MCF 10A (cell line): ENCODE results near the gene XIRP1. TPM values are rescaled to one million over a fixed set of nuclear protein-coding genes. Genes with fewer than 3 reads are reported as not detected.

ENCODE experiments used
- Bru-seq: library from RNA; stranded (reverse); fragments of 400-500 nt; gene quantifications from one replicate; lab custom pipeline; 2021; lab: Mats Ljungman, UMichigan
- BruChase-seq, 2 experiments: library from RNA; stranded (reverse); fragments of 400-500 nt; gene quantifications; one replicate each; lab custom pipeline; 2021; lab: Mats Ljungman, UMichigan
- BruUV-seq: library from RNA; stranded (reverse); fragments of 400-500 nt; replicated peaks from 2 replicates; lab custom pipeline; 2021; lab: Mats Ljungman, UMichigan
- CTCF ChIA-PET: fragments of 300-600 bp; sonication (Branson Sonifier 250); formaldehyde crosslinking; extraction: SDS; loops from one replicate; lab custom pipeline; 2021; ENCODE audit warnings: antibody characterized with exemption, inconsistent platforms; lab: Yijun Ruan, JAX
- POLR2A ChIA-PET: fragments of 300-600, 350-650 bp; sonication (Branson Sonifier 250); formaldehyde crosslinking; extraction: SDS; loops from one replicate; lab custom pipeline; 2020; ENCODE audit warnings: antibody characterized with exemption, inconsistent platforms; lab: Yijun Ruan, JAX
- DNase-seq: peaks from one replicate; pipeline ENCODE4 v3.0.0-alpha.2; 2018; ENCODE audit not compliant: unreplicated experiment
- H3K27ac Mint-ChIP-seq: one replicate; pipeline ENCODE4 v1.8.0; 2022; ENCODE audit warnings: mild to moderate bottlenecking, low read depth, mixed read lengths; ENCODE audit not compliant: unreplicated experiment
- H3K27me3 Mint-ChIP-seq: one replicate; pipeline ENCODE4 v1.8.0; 2022; ENCODE audit warnings: mixed read lengths; ENCODE audit not compliant: insufficient read depth, unreplicated experiment
- H3K36me3 Mint-ChIP-seq: one replicate; pipeline ENCODE4 v1.8.0; 2022; ENCODE audit warnings: mild to moderate bottlenecking, moderate library complexity, mixed read lengths; ENCODE audit not compliant: insufficient read depth, unreplicated experiment
- H3K4me1 Mint-ChIP-seq: one replicate; pipeline ENCODE4 v1.8.0; 2022; ENCODE audit warnings: mixed read lengths; ENCODE audit not compliant: insufficient read depth, unreplicated experiment
- H3K4me3 Mint-ChIP-seq: one replicate; pipeline ENCODE4 v1.8.0; 2022; ENCODE audit warnings: mild to moderate bottlenecking, moderate library complexity, mixed read lengths; ENCODE audit not compliant: unreplicated experiment
- H3K9me3 Mint-ChIP-seq: one replicate; pipeline ENCODE4 v1.8.0; 2022; ENCODE audit warnings: mixed read lengths; ENCODE audit not compliant: unreplicated experiment
- CTCF ChIP-seq: fragments of 200-600 bp; IDR thresholded peaks from one replicate; pipeline ENCODE4 v1.8.0; 2022; ENCODE audit warnings: antibody characterized with exemption, mild to moderate bottlenecking; ENCODE audit not compliant: unreplicated experiment
- intact Hi-C: fragments of 100-400 bp; cut with micrococcal nuclease; formaldehyde crosslinking; loops from 2 replicates; pipeline ENCODE4 v1.14.1; 2022
- long read RNA-seq: library from polyadenylated mRNA; stranded (forward); transcript quantifications from one replicate; pipeline ENCODE4 v2.0.0, GENCODE V29; 2022
- total RNA-seq: library from RNA; stranded (reverse); gene quantifications from 2 replicates; pipeline ENCODE4 v1.2.3, GENCODE V29; 2022

Gene XIRP1
- total RNA-seq (not detected in 2 replicates), Bru-seq, nascent RNA (not detected), BruChase-seq, experiment 1, labeled RNA remaining after a 6-hour chase (not detected), BruChase-seq, experiment 2, labeled RNA remaining after a 2-hour chase (not detected)
- long read RNA-seq = 0 reads

- H3K9me3 Mint-ChIP-seq = no peaks in the 10 kb centered on the region
- peaks cover 3% of the 10 kb centered on the region for H3K36me3 Mint-ChIP-seq
- BruUV-seq = no TSS peak
- no peak for DNase-seq
- peaks cover 17% of the 10 kb centered on the region for H3K27me3 Mint-ChIP-seq
- H3K4me1 Mint-ChIP-seq = peaks cover 13% of the 10 kb centered on the region
- CTCF ChIA-PET = interaction anchor here (0.6 to 16.1 kb wide), 11 partner anchors 8 to 669 kb away, joined by 3 to 477 read pairs (median 3); no protein-coding TSS in a partner anchor
- TF ChIP-seq CTCF = no peak
- intact Hi-C loops = no loop called here
- H3K27ac Mint-ChIP-seq = no peak within 1 kb of the TSS
- POLR2A ChIA-PET = interaction anchor here (1.2 kb wide), 1 partner anchor 185 kb away, joined by 3 read pairs; no protein-coding TSS in a partner anchor
- H3K4me3 Mint-ChIP-seq = no peak within 1 kb of the TSS
Observed at GRCh38 chr3:39192490-39193092, at the start of gene XIRP1. Gene XIRP1 (minus strand): TSS chr3:39192595. CDS start chr3:39189445, 3,150 bp downstream.

GRCh38 chr3:39241561-39241960, 49.2 kb upstream of the XIRP1 start:
- H3K36me3 Mint-ChIP-seq = no peaks in the 10 kb centered on the region
- no peak for TF ChIP-seq CTCF
- CTCF ChIA-PET = interaction anchor here (0.9 to 1.6 kb wide), 4 partner anchors 47 to 115 kb away, joined by 3 to 8 read pairs (median 6); no protein-coding TSS in a partner anchor

GRCh38 chr3:39237027-39237426, 44.6 kb upstream of the XIRP1 start:
- intact Hi-C loops = no loop called here
- Mint-ChIP-seq H3K27me3 (peaks cover 69% of the 10 kb centered on the region), H3K27ac (no peak overlapping the region), H3K4me1 (no peaks in the 10 kb centered on the region), H3K9me3 (no peaks in the 10 kb centered on the region), H3K36me3 (no peaks in the 10 kb centered on the region), H3K4me3 (no peak overlapping the region)
- DNase-seq = no peak
- POLR2A ChIA-PET = interaction anchor here (1.4 kb wide), 1 partner anchor 11 kb away, joined by 3 read pairs; no protein-coding TSS in a partner anchor
- BruUV-seq = no TSS peak
- TF ChIP-seq CTCF = no peak
- CTCF ChIA-PET = interaction anchor here (0.7 to 1.6 kb wide), 4 partner anchors 24 to 1497 kb away, joined by 3 to 7 read pairs (median 3); no protein-coding TSS in a partner anchor

More at GRCh38 chr3:39241561-39241960, 49.2 kb upstream of the XIRP1 start:
- DNase-seq = no peak
- intact Hi-C loops = no loop called here
- Mint-ChIP-seq H3K27ac (no peak overlapping the region), H3K27me3 (peaks cover 50% of the 10 kb centered on the region), H3K9me3 (no peaks in the 10 kb centered on the region), H3K4me3 (no peak overlapping the region), H3K4me1 (peaks cover 6% of the 10 kb centered on the region)
- POLR2A ChIA-PET = no interaction called here
- BruUV-seq = no TSS peak

- H3K4me1 Mint-ChIP-seq = no peaks in the 10 kb centered on the region
- no peak overlapping the region for H3K27ac Mint-ChIP-seq
- intact Hi-C loops = no loop called here
- no peaks in the 10 kb centered on the region for H3K9me3 Mint-ChIP-seq
- ChIA-PET CTCF (interaction anchor here (0.6 to 2.3 kb wide), 5 partner anchors 12 to 65 kb away, joined by 5 to 11 read pairs (median 7); no protein-coding TSS in a partner anchor), POLR2A (no interaction called here)
- H3K36me3 Mint-ChIP-seq = no peaks in the 10 kb centered on the region
- DNase-seq = no peak
- no peak for TF ChIP-seq CTCF
- no peak overlapping the region for H3K4me3 Mint-ChIP-seq
- BruUV-seq = no TSS peak
- peaks cover 83% of the 10 kb centered on the region for H3K27me3 Mint-ChIP-seq
Observed at GRCh38 chr3:39234651-39235050, 42.3 kb upstream of the XIRP1 start.
